Iris pigment epithelial cell (primary cell): ENCODE measurements around the gene CMPK1.

Source experiments
- DNase-seq: peaks from one replicate; pipeline ENCODE4 v3.0.0-alpha.2; 2011; ENCODE audit warnings: low read depth

The CMPK1 gene

GRCh38 chr1:47396671-47397196 lies 63.1 kb downstream of the CMPK1 start:
- no peak for DNase-seq

- DNase-seq, result no peak
Observed at GRCh38 chr1:47399138-47399845, 65.7 kb downstream of the CMPK1 start.

- no peak for DNase-seq
Observed at GRCh38 chr1:47399846-47400155, 66.2 kb downstream of the CMPK1 start.

GRCh38 chr1:47401761-47402160 lies 68.2 kb downstream of the CMPK1 start:
- no peak for DNase-seq

GRCh38 chr1:47402591-47402990 lies 69.0 kb downstream of the CMPK1 start:
- no peak for DNase-seq

- DNase-seq, result no peak
Observed at GRCh38 chr1:47403321-47403910, 69.8 kb downstream of the CMPK1 start.

GRCh38 chr1:47405697-47406096 lies 72.1 kb downstream of the CMPK1 start:
- DNase-seq, result no peak

GRCh38 chr1:47406966-47407365 lies 73.4 kb downstream of the CMPK1 start:
- DNase-seq, result peak; percentile 38

- DNase-seq, result peak; percentile 71
Observed at GRCh38 chr1:47407481-47407880, 73.9 kb downstream of the CMPK1 start.

GRCh38 chr1:47409311-47410067 lies 75.9 kb downstream of the CMPK1 start:
- DNase-seq, result peak; percentile 83

- DNase-seq, result no peak
Observed at GRCh38 chr1:47410068-47410455, 76.5 kb downstream of the CMPK1 start.

GRCh38 chr1:47411436-47411835 lies 77.8 kb downstream of the CMPK1 start:
- DNase-seq, result peak; percentile 49

- no peak for DNase-seq
Observed at GRCh38 chr1:47412437-47412836, 78.8 kb downstream of the CMPK1 start.

GRCh38 chr1:47415728-47416318 lies 82.2 kb downstream of the CMPK1 start, which contains the start of gene FOXE3:
Gene FOXE3 (plus strand): TSS chr1:47416285. CDS start chr1:47416316, 31 bp downstream.
- DNase-seq, result no peak

GRCh38 chr1:47416319-47417169 lies 83.0 kb downstream of the CMPK1 start:
- DNase-seq, result no peak

- DNase-seq, result no peak
Observed at GRCh38 chr1:47417170-47418044, 83.8 kb downstream of the CMPK1 start.

GRCh38 chr1:47418122-47418521 lies 84.5 kb downstream of the CMPK1 start:
- no peak for DNase-seq

GRCh38 chr1:47418681-47419325 lies 85.2 kb downstream of the CMPK1 start:
- DNase-seq, result no peak

GRCh38 chr1:47420547-47420946 lies 87.0 kb downstream of the CMPK1 start:
- DNase-seq, result no peak

GRCh38 chr1:47423872-47424271 lies 90.3 kb downstream of the CMPK1 start:
- DNase-seq, result no peak
